ENCODE measurements around the gene TGFBR3L. TPM values are rescaled to one million over a fixed set of nuclear protein-coding genes. Genes with fewer than 3 reads are reported as not detected.

Gene TGFBR3L
- total RNA-seq, 4 donors from 2014 or later: not detected

- TF ChIP-seq, protein P1, sequence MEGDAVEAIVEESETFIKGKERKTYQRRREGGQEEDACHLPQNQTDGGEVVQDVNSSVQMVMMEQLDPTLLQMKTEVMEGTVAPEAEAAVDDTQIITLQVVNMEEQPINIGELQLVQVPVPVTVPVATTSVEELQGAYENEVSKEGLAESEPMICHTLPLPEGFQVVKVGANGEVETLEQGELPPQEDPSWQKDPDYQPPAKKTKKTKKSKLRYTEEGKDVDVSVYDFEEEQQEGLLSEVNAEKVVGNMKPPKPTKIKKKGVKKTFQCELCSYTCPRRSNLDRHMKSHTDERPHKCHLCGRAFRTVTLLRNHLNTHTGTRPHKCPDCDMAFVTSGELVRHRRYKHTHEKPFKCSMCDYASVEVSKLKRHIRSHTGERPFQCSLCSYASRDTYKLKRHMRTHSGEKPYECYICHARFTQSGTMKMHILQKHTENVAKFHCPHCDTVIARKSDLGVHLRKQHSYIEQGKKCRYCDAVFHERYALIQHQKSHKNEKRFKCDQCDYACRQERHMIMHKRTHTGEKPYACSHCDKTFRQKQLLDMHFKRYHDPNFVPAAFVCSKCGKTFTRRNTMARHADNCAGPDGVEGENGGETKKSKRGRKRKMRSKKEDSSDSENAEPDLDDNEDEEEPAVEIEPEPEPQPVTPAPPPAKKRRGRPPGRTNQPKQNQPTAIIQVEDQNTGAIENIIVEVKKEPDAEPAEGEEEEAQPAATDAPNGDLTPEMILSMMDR (IDR thresholded peaks at IDR 0.05): no peak
- ATAC-seq (ENCODE audit: low FRiP score) (no peak), DNase-seq (ENCODE audit: low spot score) (no peak)
These were observed 26.2 kb downstream of the TGFBR3L start for GRCh38 chr19:7940841-7941240.

DNA sequence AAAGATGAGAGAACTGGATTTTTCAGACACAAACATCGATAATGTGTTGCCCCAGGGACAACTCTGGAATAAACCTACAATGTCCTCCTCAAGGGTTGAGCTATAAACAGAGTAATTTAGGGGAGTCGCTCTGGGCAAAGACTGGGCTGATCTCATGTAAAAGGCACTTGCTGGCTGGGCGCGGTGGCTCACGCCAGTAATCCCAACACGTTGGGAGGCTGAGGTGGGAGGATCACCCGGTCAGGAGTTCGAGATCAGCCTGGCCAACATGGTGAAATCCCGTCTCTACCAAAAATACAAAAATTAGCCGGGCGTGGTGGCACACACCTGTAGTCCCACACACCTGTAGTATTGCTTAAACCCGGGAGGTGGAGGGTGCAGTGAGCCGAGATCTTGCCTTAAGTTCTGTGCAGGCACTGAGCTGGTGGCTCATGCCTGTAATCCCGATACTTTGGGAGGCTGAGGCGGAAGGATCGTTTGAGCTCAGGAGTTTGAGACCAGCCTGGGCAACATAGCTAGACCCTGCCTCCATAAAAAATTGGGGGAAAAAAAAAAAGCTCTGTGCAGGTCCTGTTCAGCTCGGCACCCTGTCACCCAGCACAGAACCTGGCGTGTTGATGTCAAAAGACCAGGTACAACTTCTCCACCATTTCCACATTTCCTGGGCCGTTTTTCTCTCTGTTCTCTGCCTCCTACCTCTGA is 27.4 kb downstream of the TGFBR3L start:
- DNase-seq (ENCODE audit: low spot score) (no peak), ATAC-seq (ENCODE audit: low FRiP score) (no peak)
- TF ChIP-seq, protein P1 (IDR thresholded peaks at IDR 0.05): no peak

DNA sequence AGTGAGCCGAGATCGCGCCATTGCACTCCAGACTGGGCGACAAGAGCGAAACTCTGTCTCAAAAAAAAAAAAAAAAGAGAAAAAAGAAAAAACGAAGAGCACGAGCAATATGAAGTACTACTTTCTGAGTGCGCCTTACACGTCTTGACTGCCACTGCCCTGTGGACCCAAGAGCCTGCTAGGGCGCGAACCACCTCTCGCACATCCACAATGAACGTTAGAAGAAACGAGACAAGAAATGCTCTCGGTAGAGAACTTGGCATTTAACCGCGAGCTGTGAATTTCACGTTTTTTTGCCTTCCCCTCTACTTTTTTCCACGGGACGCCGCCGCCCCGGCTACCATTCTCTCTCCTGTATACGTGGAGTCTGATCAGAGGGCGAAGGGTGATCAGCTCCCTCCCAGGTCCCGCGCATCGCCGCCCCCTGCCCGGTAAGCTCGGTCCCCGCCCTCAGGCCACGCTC is 28.4 kb downstream of the TGFBR3L start:
- ATAC-seq (ENCODE audit: low FRiP score) (no peak), DNase-seq (ENCODE audit: low spot score) (no peak)
- TF ChIP-seq, protein P1 (IDR thresholded peaks at IDR 0.05): no peak

DNA sequence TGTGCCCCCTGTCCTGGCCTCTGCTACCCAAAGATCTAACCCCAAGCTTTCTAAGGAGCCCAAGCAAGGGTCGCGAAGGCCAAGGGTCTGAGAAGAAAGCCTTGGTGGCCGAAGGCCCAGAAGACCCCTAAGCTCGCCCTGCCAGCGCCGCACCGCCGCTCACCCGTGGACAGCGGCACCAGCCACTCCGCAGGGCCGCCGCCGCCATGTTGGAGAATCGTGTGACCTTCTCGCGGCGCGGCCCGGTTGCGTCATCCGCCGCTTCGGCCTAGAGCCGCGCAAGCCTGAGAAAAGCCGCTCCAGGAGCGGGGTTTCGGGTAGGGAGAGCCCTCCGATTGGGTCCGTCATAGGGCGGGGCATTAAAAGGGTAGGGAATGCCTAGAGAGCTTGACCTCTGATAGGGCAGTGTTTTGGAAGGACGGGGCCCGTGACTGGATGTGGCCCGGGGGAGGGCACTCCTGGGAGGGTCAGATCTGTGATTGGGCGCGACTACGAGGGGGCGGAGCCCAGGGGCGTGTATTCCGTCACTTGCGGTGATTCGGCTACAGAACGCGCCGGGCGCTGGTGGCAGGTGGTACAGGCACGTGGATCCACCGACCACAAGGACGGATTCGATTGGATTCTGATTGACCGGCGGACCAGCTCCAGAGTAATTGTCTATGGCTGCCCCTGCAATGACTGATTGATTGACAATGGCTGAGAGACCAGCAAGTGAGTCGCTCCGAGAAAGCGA is 29.0 kb downstream of the TGFBR3L start, which contains the start of gene TIMM44:
TSS of gene TIMM44 (minus strand) at position 223 of the 733 bp plus-strand sequence. CDS start at position 208, 15 bp downstream.
- peak; percentile 99 for ATAC-seq (ENCODE audit: low FRiP score)
- DNase-seq (ENCODE audit: low spot score): peak; percentile 95
- TF ChIP-seq, protein P1 (IDR thresholded peaks at IDR 0.05): no peak

DNA sequence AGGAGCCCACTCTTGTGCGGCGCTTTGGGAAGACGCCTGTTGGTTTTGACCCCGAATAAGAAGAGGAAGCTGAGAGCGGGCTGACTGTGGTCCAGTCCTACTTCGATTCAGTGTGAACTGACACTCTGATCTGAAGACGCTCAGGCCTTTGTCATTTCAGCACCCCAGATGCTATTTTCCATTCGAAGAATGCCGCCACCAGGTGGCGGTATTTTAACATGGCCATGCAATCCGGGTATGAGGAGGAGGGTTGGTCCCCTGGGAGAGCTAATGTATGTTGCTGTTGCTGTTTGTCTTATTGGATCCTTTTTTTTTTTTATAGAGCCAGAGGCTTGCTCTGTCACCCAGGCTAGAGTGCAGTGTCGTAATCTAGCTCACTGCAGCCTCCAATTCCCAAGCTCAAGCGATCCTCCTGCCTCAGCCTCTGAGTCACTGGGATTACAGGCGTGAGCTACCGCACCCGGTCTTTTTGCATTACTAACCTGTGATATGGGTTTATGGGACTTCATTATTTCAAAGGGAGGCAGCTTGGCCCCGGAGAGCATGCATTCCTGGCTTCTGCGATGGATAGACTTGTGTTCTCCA is 29.6 kb downstream of the TGFBR3L start:
- TF ChIP-seq, protein P1 (IDR thresholded peaks at IDR 0.05): peak in 1 of 3 donors; percentile 69
- peak; percentile 35 for ATAC-seq (ENCODE audit: low FRiP score)
- DNase-seq (ENCODE audit: low spot score): peak; percentile 98

GRCh38 chr19:7947939-7948338 is 33.3 kb downstream of the TGFBR3L start:
- ATAC-seq (ENCODE audit: low FRiP score): no peak
- TF ChIP-seq, protein P1 (IDR thresholded peaks at IDR 0.05): no peak
- no peak for DNase-seq (ENCODE audit: low spot score)

All from omental fat pad (tissue), 4 donors.